SU-DHL-6 (cell line): ENCODE data around the gene RAB36.

Source experiments
- H2AFZ ChIP-seq: fragments of 200-600 bp; sonication (generic); 2 replicates; pipeline ENCODE4 v1.6.1; 2014; ENCODE audit warnings: low read depth, mild to moderate bottlenecking, moderate library complexity, mixed read lengths, antibody characterized with exemption, low read length; ENCODE audit not compliant: severe bottlenecking
- H3F3A ChIP-seq: fragments of 200-600 bp; shearing (Covaris generic); 2 replicates; pipeline ENCODE4 v1.6.0; 2016; ENCODE audit warnings: antibody characterized with exemption, mild to moderate bottlenecking; ENCODE audit not compliant: insufficient read depth
- H3K27ac ChIP-seq: fragments of 200-600 bp; sonication (generic); 2 replicates; pipeline ENCODE4 v1.5.1; 2016; ENCODE audit warnings: low read depth, mild to moderate bottlenecking, low read length, moderate library complexity, mixed read lengths
- H3K27me3 ChIP-seq: fragments of 200-600 bp; sonication (generic), shearing (Covaris generic); 2 replicates; pipeline ENCODE4 v1.6.0; 2014; ENCODE audit warnings: mild to moderate bottlenecking, low read length
- H3K36me3 ChIP-seq: fragments of 200-600 bp; sonication (generic); 2 replicates; pipeline ENCODE4 v1.6.1; 2014; ENCODE audit warnings: mild to moderate bottlenecking, low read length, mixed read lengths
- H3K4me2 ChIP-seq: fragments of 300-600, 200-600 bp; shearing (Covaris generic), sonication (generic); 2 replicates; pipeline ENCODE4 v1.6.0; 2014; ENCODE audit warnings: low read length, low read depth, mild to moderate bottlenecking; ENCODE audit not compliant: poor library complexity, severe bottlenecking
- H3K4me3 ChIP-seq: fragments of 200-600 bp; sonication (generic); 2 replicates; pipeline ENCODE4 v1.5.1; 2014; ENCODE audit warnings: antibody characterized with exemption, low read length, mild to moderate bottlenecking, mixed read lengths; ENCODE audit not compliant: insufficient read depth, poor library complexity, severe bottlenecking
- H3K79me2 ChIP-seq: fragments of 200-600 bp; sonication (generic); 2 replicates; pipeline ENCODE4 v1.6.1; 2014; ENCODE audit warnings: mild to moderate bottlenecking, low read length, moderate library complexity; ENCODE audit not compliant: insufficient read depth
- H3K9ac ChIP-seq: fragments of 200-600 bp; sonication (generic); 2 replicates; pipeline ENCODE4 v1.7.0; 2014; ENCODE audit warnings: mild to moderate bottlenecking, low read length
- H3K9me2 ChIP-seq: fragments of 200-600 bp; sonication (generic); replicated peaks from 2 replicates; pipeline ENCODE4 v1.6.1; 2014; ENCODE audit warnings: low read length; ENCODE audit not compliant: insufficient read depth
- H3K9me3 ChIP-seq: fragments of 200-600 bp; sonication (generic); 2 replicates; pipeline ENCODE4 v1.6.1; 2014; ENCODE audit warnings: low read length, mixed read lengths; ENCODE audit not compliant: insufficient read depth
- H4K20me1 ChIP-seq: fragments of 200-600 bp; sonication (generic); 2 replicates; pipeline ENCODE4 v1.6.1; 2014; ENCODE audit warnings: low read depth, mild to moderate bottlenecking, antibody characterized with exemption, low read length, moderate library complexity, mixed read lengths
- EZH2phosphoT487 ChIP-seq: fragments of 200-600 bp; sonication (generic), shearing (Covaris generic); conservative IDR thresholded peaks from 2 replicates; pipeline ENCODE4 v1.6.1; 2018; ENCODE audit warnings: mild to moderate bottlenecking, antibody characterized with exemption, low read length, moderate library complexity, mixed read lengths
- TF ChIP-seq, protein P1 (sequence below): fragments of 200-600 bp; sonication (generic); IDR thresholded peaks from one replicate; pipeline ENCODE4 v1.5.1; 2017; ENCODE audit warnings: antibody characterized with exemption, mild to moderate bottlenecking, low read length, moderate library complexity; ENCODE audit not compliant: insufficient read depth, poor library complexity, severe bottlenecking

Gene RAB36

DNA sequence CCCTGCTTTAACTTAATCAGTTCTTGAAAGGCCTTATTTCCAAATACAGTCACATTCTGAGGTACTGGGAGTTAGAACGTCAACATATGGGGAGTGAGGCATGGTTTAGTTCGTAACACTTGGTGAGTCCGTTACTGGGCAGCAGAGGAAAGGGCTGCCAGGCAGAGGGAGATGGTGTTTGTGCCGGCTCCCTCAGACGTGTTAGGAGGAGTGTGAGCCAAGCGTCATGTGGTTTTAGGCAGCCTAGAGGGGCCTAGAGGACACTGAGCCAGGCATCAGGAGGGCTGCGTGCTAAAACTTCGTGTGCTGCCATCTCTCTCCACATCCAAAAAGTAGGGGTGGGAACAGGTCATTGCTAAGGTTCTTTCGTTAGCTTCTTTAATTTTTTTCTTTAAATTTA lies 45.2 kb downstream of the RAB36 start:
- H4K20me1 ChIP-seq: no peaks in the 10 kb centered on the region
- no peak overlapping the region for H3K9ac ChIP-seq

DNA sequence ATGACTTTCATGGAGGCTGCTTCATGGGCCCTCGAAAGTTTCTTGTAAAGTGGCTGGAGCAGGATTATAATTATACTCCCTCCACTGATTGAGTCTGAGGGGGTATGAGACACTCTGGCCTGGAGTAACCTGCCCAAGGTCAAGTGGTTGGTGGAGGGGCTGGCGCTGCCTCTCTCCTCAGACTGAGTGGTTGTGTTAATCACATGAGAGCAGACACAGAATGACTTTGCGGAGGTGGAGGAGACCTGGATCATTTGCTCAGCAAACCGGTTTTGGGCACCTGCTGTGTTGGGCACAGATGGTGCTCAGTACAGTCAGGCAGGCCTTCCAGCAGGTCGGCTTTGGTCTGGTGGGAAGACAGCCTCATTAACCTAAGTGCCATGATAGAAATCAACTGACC lies 46.9 kb downstream of the RAB36 start:
- no peak overlapping the region for H3K4me3 ChIP-seq
- no peak overlapping the region for H3K9ac ChIP-seq
- no peaks in the 10 kb centered on the region for H3K9me2 ChIP-seq
- no peaks in the 10 kb centered on the region for H3K79me2 ChIP-seq
- no peak for TF ChIP-seq EZH2phosphoT487
- TF ChIP-seq, protein P1, sequence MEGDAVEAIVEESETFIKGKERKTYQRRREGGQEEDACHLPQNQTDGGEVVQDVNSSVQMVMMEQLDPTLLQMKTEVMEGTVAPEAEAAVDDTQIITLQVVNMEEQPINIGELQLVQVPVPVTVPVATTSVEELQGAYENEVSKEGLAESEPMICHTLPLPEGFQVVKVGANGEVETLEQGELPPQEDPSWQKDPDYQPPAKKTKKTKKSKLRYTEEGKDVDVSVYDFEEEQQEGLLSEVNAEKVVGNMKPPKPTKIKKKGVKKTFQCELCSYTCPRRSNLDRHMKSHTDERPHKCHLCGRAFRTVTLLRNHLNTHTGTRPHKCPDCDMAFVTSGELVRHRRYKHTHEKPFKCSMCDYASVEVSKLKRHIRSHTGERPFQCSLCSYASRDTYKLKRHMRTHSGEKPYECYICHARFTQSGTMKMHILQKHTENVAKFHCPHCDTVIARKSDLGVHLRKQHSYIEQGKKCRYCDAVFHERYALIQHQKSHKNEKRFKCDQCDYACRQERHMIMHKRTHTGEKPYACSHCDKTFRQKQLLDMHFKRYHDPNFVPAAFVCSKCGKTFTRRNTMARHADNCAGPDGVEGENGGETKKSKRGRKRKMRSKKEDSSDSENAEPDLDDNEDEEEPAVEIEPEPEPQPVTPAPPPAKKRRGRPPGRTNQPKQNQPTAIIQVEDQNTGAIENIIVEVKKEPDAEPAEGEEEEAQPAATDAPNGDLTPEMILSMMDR: no peak
- no peak overlapping the region for H2AFZ ChIP-seq
- no peaks in the 10 kb centered on the region for H3F3A ChIP-seq
- H3K27me3 ChIP-seq: no peaks in the 10 kb centered on the region
- H3K4me2 ChIP-seq: no peak overlapping the region
- no peak overlapping the region for H3K27ac ChIP-seq
- H4K20me1 ChIP-seq: no peaks in the 10 kb centered on the region
- no peaks in the 10 kb centered on the region for H3K36me3 ChIP-seq
- no peaks in the 10 kb centered on the region for H3K9me3 ChIP-seq

More for the DNA sequence above, 45.2 kb downstream of the RAB36 start:
- no peak for TF ChIP-seq EZH2phosphoT487
- TF ChIP-seq, protein P1: no peak
- Histone ChIP-seq H3K9me3 (no peaks in the 10 kb centered on the region), H3K36me3 (no peaks in the 10 kb centered on the region), H3K79me2 (no peaks in the 10 kb centered on the region), H2AFZ (no peak overlapping the region), H3F3A (no peaks in the 10 kb centered on the region), H3K27ac (no peak overlapping the region), H3K27me3 (no peaks in the 10 kb centered on the region), H3K4me3 (no peak overlapping the region), H3K9me2 (no peaks in the 10 kb centered on the region), H3K4me2 (no peak overlapping the region)

DNA sequence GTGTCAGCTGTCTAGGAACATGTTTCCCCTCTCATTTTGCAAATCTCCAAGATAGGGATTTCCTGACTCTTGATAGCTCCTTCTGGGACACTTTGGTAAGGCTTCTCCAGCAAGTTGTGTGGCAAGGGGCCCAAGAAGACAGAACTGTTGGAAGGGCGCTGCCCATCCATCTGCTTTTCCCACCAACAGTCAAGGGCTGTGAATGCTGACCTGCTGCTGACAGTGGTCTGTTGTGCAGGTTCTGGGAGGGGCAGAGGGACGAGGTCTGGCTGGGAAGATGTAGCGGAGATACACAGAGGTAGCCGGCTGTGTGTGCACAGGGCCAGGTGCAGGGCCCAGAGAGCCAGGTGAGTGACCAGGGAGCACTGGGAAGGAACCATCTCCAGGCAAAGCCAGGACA lies 47.3 kb downstream of the RAB36 start:
- no peaks in the 10 kb centered on the region for H3K9me2 ChIP-seq
- no peaks in the 10 kb centered on the region for H3K36me3 ChIP-seq
- no peak overlapping the region for H3K9ac ChIP-seq
- H3K79me2 ChIP-seq: no peaks in the 10 kb centered on the region
- no peak overlapping the region for H3K27ac ChIP-seq
- H3K4me2 ChIP-seq: no peak overlapping the region
- TF ChIP-seq, protein P1: no peak
- TF ChIP-seq EZH2phosphoT487: no peak
- no peak overlapping the region for H2AFZ ChIP-seq
- no peaks in the 10 kb centered on the region for H3K27me3 ChIP-seq
- no peaks in the 10 kb centered on the region for H4K20me1 ChIP-seq
- H3K4me3 ChIP-seq: no peak overlapping the region
- H3F3A ChIP-seq: no peaks in the 10 kb centered on the region
- H3K9me3 ChIP-seq: no peaks in the 10 kb centered on the region

DNA sequence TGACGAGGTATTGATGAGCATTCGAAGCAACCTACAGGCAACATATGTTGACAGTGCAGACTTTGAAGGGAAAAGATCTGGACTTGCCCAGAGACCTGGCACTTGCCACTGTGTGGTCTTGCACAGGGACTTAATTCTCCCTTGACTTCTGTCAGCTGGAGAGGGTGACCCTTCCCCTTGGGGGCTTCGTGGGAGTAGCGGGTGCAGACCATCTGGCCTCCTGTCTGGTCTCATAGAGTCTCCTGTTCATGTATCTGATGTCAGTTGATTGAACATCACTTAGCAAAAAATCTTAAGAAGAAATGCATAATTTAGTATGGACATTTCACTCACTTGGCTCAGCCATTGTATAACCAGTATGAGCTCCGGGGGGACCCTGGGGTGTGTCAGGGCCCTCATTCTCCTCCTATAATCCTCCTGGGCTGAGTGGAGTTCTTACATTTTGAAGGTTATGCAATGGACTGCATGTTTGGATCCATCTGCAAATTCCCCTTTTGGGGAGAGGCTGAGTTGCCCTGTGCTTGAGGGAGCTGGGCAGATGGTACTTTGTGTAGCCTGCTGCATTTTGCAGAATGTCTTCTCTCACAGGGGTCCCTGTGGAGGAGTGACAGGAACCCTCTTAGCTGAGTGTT lies 48.0 kb downstream of the RAB36 start:
- H3K9me2 ChIP-seq: no peaks in the 10 kb centered on the region
- H3F3A ChIP-seq: no peaks in the 10 kb centered on the region
- no peak overlapping the region for H2AFZ ChIP-seq
- no peak overlapping the region for H3K9ac ChIP-seq
- no peak overlapping the region for H3K4me3 ChIP-seq
- no peaks in the 10 kb centered on the region for H3K36me3 ChIP-seq
- H3K27me3 ChIP-seq: no peaks in the 10 kb centered on the region
- no peaks in the 10 kb centered on the region for H3K9me3 ChIP-seq
- no peaks in the 10 kb centered on the region for H4K20me1 ChIP-seq
- no peak overlapping the region for H3K4me2 ChIP-seq
- TF ChIP-seq EZH2phosphoT487: no peak
- TF ChIP-seq, protein P1: no peak
- no peak overlapping the region for H3K27ac ChIP-seq
- H3K79me2 ChIP-seq: no peaks in the 10 kb centered on the region
